OCI-LY7 (cell line): ENCODE measurements around the gene LIMS1.
"Not testable (repeated sequence)": the region's sequence is repeated elsewhere in the genome, so short reads cannot be mapped to it uniquely, and the experiment has no call there.

Source experiments
- CTCF ChIP-seq: fragments of 200-600 bp; sonication (generic); conservative IDR thresholded peaks from 2 replicates; pipeline ENCODE4 v1.5.1; 2014; ENCODE audit warnings: mild to moderate bottlenecking, antibody characterized with exemption, low read length, moderate library complexity, mixed read lengths
- EZH2phosphoT487 ChIP-seq: fragments of 200-600 bp; sonication (generic); IDR thresholded peaks from 2 replicates; pipeline ENCODE4 v1.6.1; 2018; ENCODE audit warnings: low read depth, borderline replicate concordance, mild to moderate bottlenecking, mixed run types, antibody characterized with exemption, low read length, moderate library complexity, mixed read lengths

GRCh38 chr2:108643862-108644261 lies 109.6 kb downstream of the LIMS1 start:
- TF ChIP-seq EZH2phosphoT487, CTCF: not testable (repeated sequence)
